DMS153 (cell line): ENCODE results near the gene FRAS1.
"Not testable (repeated sequence)": the region's sequence is repeated elsewhere in the genome, so short reads cannot be mapped to it uniquely, and the experiment has no call there.

Source experiments
- DNase-seq: peaks from one replicate; lab custom pipeline; 2025; lab: John Stamatoyannopoulos, UW

FRAS1 gene

GRCh38 chr4:78057600-78058550, 752 bp downstream of the FRAS1 start:
- DNase-seq: no peak

GRCh38 chr4:78058591-78059523, 1.7 kb downstream of the FRAS1 start:
- DNase-seq: peak; percentile 23

GRCh38 chr4:78059524-78059889, 2.4 kb downstream of the FRAS1 start:
- peak; percentile 75 for DNase-seq

GRCh38 chr4:78059938-78060337, 2.8 kb downstream of the FRAS1 start:
- DNase-seq: no peak

- no peak for DNase-seq
Measured at GRCh38 chr4:78061939-78062570, 4.9 kb downstream of the FRAS1 start.

GRCh38 chr4:78065508-78066192, 8.5 kb downstream of the FRAS1 start:
- DNase-seq: no peak

GRCh38 chr4:78068481-78068880, 11.4 kb downstream of the FRAS1 start:
- no peak for DNase-seq

- DNase-seq: no peak
Measured at GRCh38 chr4:78069319-78069718, 12.2 kb downstream of the FRAS1 start.

GRCh38 chr4:78069859-78070258, 12.7 kb downstream of the FRAS1 start:
- DNase-seq: no peak

- DNase-seq: no peak
Measured at GRCh38 chr4:78070731-78071282, 13.7 kb downstream of the FRAS1 start.

GRCh38 chr4:78074759-78075158, 17.6 kb downstream of the FRAS1 start:
- DNase-seq: no peak

- no peak for DNase-seq
Measured at GRCh38 chr4:78075986-78076385, 18.9 kb downstream of the FRAS1 start.

- DNase-seq: no peak
Measured at GRCh38 chr4:78078101-78078500, 21.0 kb downstream of the FRAS1 start.

- no peak for DNase-seq
Measured at GRCh38 chr4:78079726-78080430, 22.8 kb downstream of the FRAS1 start.

- no peak for DNase-seq
Measured at GRCh38 chr4:78081541-78081940, 24.4 kb downstream of the FRAS1 start.

- no peak for DNase-seq
Measured at GRCh38 chr4:78083035-78083434, 25.9 kb downstream of the FRAS1 start.

- no peak for DNase-seq
Measured at GRCh38 chr4:78091534-78091933, 34.4 kb downstream of the FRAS1 start.

GRCh38 chr4:78092350-78092749, 35.2 kb downstream of the FRAS1 start:
- DNase-seq: not testable (repeated sequence)

- DNase-seq: no peak
Measured at GRCh38 chr4:78092850-78093249, 35.7 kb downstream of the FRAS1 start.

- no peak for DNase-seq
Measured at GRCh38 chr4:78095081-78095480, 38.0 kb downstream of the FRAS1 start.

- no peak for DNase-seq
Measured at GRCh38 chr4:78099058-78099457, 41.9 kb downstream of the FRAS1 start.
